GM19043 (cell line): ENCODE measurements around the gene PDGFA.

Experiments used
- ATAC-seq: cut with Tn5 transposase; IDR thresholded peaks from one replicate; pipeline ENCODE4 v1.9.1; 2021; ENCODE audit warnings: low read depth; ENCODE audit not compliant: unreplicated experiment

The PDGFA gene

DNA sequence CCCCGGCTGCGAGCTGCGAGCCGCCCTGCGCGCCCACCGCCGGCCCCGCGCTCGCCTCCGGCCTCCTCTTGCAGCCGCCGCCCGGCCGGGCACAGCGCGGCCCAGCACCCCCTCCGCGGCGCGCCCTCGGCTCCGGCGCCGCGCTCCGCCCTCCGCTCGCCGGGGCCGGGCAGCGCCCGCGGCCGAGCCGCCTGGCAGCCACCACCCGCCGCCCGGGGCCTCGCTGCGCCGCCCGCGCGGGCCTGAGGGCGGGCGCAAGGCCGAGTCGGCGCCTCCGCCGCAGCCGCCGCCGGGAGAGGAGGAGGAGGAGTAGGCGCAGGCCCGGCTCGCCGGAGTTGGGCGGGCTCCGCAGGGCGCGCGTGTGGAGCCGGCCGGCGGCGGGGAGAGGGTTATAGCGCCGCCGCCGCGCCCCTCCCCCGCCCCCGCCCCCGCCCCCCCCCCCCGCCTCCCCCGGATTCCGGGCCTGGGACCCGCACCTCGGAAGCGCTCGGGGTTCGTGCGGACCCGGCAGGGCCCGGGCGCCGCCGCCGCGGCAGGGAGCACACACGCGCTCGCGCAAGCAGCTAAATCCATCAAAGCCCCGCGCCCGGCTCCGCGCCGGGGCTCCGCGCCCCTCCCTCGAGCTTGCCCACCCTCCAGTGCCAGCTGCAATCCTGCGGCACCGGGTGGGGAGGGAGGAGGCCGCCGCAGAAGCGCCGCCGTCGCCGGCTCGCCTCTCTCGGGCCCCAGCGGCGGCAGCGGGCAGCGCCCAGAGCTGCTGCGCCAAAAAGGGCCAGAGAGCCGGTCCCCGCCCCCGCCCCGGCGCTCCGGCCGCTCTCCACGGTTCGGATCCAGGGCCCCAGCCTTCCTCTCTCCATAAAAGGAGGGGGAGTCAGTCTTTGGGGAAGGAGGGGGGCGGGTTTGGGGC, at the start of gene PDGFA:
TSS of gene PDGFA (minus strand) at position 363 of the 907 bp plus-strand sequence. CDS start 845 bp downstream, outside the sequence.
- ATAC-seq: no peak

DNA sequence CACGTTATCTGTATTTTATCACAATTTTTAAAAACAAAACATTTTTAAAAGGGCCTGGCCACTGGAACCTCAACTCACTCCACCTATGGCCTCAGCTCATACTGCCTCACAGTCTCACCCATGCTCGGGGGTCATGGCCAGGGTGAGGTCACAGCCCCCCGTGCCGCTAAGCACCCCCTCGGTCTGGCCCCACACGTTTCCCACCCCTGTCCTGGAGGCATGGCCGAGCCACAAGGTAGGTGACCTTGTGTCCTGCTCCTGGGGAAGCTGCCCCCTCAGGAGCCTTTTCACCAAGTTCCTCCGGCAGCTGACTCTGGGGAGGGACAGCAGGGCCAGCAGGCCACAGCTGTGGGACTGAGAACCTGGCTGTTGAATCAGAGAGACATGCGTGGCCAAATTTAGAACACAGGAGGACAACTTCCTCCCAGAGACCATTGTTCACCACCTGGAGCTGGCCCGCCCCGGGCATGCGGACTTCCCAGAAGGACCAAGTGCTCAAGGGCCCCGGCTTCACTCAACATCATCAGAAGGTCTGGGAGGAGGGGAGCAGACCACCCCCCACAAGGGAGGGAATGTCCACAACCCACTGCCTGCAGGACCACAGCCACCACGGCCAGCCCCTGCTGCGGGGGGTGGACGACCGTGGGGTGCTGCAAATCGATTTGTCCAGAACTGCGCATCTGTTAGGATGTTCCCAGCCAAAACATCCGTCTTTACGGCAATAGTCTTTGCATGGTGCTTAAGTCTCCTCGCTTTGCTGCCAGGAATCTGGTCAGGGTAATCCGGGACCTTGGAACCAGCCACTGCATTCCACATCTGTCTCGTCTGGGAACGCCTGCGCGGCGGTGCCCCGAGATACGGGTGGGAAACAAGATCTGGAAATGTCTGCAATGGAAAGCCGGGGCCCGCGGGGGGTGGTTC, 48.6 kb upstream of the PDGFA start:
- no peak for ATAC-seq

DNA sequence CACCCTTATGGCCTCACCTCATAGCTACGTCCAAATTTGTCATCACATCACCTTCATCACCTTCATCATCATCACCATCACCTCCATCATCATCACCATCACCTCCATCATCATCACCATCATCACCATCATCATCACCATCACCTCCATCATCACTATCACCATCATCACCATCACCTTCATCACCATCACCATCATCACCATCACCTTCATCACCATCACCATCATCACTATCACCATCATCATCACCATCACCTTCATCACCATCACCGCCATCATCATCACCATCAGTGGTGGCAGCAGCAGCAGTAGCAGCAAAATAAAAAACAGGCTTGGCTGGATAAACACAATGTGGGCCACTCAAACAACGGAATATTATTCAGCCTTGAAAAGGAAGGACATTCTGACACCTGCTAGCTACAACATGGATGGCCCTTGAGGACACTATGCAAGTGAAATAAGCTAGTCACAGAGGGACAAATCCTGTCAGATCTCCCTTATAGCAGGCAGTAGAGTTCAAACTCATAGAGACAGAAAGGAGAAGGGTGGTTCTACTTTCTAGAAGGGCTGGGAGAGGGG, 47.7 kb upstream of the PDGFA start:
- no peak for ATAC-seq

DNA sequence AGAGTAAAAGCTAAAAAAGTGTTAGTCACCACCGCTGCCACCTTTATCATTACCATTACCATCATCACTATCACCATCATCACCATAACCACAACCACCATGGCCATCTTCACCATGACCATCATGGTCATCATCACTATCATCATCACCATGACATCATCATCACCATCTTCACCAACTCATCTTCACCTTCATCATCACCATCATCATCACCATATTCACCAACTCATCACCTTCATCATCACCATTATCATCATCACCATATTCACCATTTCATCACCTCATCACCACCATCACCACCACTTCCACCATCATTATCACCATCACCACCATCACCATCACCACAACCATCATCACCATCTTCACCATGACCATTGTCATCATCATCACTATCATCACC, 46.5 kb upstream of the PDGFA start:
- ATAC-seq: no peak

DNA sequence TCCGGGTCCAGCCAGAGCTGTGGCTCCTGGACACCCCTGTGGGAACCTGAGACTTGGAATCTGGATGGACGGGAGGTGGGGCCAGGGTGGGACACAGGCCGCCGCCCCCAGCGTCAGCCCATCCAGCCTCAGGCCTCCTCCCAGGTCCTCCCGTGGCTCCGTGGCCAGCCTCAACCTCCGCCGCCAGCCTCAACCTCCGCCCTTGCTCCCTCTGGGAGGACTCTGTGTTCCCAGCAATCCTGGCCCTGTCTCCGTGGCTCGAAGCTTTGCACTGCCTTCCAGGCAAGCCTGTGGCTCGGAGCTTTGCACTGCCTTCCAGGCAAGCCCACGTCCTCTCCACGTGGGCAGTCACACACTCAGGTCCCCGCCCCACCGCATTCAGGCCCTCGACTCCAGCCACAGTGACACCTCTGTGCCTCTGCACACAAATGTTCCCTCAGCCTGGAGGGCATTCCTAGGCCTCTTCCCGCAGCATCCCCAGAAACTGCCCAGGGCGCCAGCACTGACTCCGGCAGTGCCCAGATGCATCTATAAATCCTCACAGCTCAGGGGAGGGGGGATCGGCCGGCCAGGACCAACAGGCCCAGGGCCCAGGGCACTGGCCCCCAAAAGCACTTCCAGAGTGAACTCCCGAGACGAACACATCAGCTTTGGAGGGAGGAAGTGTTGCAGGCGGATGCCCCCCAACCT, 44.7 kb upstream of the PDGFA start:
- ATAC-seq: no peak

DNA sequence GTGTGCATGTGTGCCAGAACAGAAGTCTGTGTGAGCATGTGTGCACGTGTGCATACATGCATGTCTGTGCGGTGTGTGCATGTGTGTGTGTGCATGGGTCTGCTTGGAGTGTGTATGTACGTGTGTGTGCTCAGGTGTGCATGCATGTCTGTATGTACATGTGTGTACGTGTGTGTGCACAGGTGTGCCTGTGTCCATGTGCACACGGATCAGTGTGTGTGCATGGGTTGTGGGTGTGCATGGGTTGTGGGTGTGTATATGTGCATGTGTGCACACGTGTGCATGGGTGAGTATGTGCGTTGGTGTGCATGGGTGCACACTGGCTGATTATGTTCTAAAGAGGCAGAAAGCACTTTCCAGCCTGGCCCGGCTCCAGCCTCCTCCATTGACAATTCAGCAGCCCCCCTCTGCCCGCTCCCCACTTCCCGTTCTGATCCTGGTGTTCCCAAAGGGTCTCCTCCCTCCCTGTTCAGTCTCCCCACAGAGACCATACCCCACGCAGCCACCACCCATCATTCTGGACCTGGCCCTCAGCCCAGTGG, 44.1 kb upstream of the PDGFA start:
- ATAC-seq: no peak

DNA sequence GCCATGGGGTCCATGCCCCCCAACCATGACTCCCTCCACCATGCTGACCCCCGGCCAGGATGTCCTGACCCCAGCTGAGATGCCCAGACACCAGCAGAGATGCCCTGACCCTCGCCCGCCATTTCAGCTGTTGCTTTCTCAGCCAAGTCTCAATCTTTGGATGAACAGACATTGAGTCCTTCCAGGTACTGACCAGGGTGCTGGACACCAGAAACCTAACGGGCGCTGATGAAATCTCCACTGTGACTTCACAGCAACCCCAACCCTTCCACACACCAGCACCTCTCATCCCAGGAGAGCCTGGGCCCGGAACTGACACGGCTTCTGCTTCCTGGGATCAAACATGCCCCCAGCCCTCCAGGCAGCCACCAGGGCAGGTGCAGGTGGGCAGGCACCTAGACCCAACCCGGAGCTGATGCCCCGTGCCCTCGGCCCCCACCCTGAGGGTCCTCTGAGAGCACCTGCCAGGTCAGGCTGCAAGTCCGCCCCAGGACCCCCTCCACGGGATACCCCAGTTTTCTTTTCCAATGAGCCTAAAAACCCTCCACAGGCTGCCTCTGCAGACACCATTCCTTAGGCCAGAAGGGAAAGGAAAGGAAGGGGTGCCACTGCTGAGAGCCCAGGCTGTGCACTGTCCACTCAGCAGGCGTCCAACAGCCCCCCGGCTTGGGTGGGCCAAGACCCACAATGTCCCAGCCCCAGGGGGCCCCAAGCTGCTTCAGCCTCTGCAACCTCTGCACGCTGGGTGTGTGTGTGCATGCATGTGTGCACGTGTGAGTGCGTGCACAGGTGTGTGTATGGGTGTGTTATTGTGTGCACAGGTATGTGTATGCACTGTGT, 43.4 kb upstream of the PDGFA start:
- no peak for ATAC-seq

DNA sequence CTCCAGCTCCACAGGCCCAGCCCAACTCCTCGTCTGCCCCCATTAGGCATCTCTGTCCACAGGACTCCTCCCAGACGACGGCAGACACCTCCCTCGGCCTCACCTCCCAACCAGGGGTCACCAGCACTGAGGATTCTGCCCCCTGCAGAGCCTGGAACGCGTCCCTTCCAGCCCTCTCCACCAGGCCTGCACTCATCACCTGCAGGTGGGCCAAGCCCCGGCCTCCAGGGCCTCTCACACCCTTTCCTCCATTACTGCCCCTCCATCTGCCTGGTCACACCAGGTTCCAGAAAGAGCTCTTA, 42.7 kb upstream of the PDGFA start:
- ATAC-seq: no peak

DNA sequence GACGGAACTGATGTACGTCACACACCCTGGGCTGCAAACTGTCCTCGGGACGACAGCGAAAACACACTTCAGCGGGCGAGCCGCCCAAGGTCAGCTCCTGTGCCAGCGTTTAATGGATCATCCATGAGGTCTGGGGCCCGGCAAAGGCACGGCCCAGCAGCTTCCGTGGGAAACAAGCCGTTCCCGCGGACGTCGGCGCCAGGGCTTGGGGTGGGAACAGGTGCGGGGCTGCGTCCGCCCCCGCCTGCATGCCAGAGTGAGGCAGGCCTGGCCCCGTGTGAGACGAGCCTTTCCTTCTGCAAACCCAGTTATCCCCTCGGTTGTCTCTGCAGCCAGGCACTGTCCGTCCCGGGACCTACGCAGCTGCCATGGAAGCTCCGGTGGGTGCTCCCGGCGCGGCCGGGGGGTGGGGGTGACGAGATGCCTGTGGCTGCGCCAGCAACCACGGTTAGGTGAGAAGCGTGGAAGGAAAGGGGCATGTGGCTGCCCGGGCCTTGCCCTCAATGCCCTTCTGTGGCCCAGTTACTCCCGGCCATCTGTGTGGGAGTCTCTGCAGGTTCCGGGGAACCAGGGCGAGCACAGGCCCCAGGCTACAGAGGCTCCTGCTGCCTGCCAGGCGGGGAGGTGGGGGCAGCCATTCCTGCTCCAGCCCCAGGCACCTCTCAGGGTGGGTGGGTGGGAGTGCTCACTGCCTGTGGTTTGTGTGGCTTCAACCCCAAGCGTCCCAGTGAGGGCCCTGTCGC, 42.2 kb upstream of the PDGFA start:
- ATAC-seq: no peak

DNA sequence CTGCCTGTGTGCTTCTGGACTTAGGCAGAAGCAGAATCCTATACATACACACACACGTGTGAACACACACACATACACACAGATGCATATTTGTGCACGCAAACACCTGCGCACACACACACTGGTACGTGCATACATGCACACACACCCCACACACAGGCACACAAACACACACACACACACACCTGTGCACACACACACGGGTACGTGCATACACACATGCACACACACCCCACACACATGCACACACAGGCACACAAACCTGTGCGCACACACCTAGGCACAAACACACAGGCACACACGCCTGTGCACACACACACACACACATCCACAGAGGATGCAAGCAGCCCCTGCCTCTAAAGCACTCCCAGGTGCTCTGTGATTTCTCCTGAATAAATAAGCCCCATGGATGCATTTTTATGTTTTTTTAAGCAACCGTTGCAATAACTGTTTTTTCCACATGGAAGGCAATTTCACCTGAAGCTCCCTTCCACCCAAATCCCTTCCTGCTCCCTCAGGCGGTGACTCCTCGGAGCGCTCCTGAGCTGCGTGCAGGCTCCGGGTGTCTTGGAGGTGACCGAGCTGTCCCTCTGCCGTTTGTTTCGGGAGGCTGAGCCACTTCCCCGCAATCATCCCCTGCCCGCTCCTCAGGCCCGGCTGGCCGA, 41.5 kb upstream of the PDGFA start:
- no peak for ATAC-seq

DNA sequence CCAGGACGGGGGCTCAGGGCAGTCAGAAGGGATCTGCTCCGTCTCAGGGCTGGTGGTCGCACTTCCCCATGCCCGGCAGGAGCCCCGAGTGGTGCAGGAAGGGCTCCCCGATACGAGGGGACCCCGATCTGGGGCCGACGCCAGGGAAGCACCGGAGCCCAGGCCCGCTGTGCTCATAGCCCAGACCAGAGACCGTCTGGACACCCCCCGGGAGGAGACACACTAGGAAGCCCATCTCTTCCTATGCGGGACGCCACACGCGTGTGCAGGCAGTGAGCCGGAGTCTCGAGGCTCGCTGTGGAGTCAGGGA, 39.7 kb upstream of the PDGFA start:
- ATAC-seq: no peak

DNA sequence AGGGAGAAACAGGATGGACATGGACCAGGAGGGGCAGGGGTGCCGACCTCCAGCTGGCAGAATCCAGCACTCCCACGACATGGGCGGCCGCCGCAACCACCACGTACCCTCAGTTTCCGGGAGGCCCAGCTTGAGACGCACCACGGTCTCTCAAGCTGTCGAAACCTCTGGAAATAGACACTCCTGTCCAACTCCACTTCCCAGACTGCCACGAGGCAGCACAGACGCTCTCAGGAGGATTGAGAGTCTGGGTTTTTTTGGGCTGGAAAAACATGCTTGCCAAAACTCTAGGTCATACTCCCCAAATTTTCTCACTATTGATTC, 37.9 kb upstream of the PDGFA start:
- ATAC-seq: no peak

DNA sequence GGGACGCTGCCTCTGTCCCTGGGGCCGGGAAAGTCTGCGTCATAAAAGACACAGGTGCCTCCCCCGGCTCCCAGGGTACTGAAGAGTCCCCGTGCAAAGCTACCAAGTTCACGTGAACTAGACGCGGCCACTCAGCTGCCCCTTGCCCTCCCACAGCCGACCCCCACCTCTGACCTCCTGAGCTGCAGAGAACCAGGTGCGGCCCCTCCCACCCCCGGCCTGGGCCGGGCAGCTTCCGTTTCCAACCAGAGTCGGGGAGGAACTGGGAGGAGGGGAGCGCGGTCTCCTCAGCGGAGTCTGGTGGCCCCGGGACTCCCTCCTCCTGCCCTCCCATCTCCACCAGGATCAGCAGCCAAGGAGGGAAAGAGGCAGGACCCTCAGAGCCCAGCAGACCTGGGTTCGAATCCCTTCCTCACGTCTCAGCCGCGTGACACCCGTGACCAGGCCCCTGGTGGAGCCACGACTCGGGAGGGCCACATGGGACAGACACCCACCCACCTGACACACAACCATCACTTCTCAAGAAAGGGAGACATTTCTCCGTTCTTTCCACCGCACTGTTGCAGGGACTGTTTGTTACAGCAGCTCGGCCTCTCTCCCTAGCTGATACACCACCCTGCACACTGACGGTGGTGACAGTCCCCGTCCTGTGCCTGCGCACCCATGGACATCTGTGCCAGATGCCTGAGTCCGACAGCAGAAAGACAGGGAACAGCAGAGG, 37.4 kb upstream of the PDGFA start:
- ATAC-seq: no peak

DNA sequence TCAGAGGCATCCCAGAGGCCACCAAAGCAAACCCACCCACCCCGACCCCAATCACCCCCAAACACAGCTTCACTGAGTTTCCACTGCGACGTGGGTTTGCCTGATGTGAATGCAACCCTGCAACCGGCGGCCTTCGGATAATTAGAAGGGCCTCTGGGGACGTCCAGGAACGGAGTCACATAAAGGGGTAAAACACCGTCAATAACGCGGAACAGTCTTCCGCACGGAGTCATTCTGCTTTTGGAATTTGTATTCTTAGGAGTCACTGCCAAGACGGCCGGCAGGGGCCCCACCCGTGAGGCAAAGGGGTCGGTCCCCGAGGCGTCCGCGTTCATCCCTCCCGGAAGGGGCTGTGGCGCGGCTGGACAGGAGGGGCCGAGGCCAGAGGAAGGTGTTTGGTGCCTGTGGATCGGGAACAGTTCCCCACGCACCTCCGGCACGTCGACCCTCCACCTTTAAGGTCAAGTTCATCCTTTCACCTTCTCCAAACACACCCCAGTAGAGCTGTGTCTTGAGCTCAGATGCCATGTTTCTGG, 36.7 kb upstream of the PDGFA start:
- no peak for ATAC-seq

DNA sequence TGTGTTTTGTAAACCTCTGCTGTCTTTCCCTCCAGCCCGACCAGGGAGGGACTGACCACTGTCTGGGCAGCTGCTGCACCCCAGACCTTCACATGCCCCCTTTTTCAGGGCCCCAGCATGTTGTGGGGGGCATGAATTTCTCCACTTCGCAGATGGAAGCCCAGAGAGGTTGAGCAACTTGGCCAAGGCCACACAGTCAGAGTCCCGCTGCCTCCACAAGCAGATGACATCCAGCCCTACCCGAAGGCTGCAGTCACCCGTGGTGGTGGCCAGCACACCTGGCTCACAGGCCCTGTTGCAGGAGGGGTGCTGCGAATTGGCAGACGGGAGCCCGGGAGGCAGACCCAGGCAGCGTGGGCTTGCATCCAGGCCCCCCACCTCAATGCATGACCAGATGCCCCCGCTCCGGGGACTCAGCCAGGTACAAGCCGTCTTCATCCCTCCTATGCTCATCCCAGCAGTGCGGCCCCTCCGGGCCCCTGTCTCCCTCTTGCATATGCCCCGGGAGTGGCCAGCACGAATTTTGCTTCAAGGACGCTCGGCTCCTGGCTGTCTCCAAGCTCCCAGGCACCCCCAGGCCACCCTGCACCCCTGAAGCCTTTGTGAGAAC, 36.0 kb upstream of the PDGFA start:
- ATAC-seq: no peak

DNA sequence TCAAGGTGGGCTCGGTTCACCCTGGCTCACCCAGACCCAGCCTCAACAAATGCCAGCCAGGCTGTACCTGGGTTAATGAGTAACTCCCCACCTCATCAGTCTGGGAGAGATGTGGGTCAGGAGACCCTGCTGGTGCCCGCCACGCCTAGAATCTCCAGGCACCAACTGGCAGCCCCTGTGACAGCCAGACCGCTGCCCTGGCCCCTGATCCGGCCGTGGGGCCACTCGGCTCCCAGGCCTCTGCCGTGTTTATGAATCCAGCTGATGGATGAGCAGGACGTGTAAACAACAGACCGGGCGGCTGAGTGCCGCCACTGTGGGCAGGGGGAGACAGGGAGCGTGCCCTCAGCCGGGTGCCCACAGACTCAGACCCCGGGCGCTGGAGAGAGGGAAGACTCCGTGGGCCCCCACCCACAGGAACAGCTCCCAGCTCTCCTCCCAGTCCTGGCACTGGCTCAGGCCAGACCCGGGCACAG, 34.0 kb upstream of the PDGFA start:
- ATAC-seq: no peak
